ENCODE measurements around the gene NDST1.

GRCh38 chr5:150529555-150529954 lies 21.6 kb downstream of the NDST1 start:
- TF ChIP-seq CTCF (IDR thresholded peaks at IDR 0.05 in 2 of 3, conservative IDR thresholded peaks at IDR 0.05 in 1 of 3; ENCODE audit: control insufficient read depth in 2 of 3, extremely low read depth in 1 of 3, insufficient read depth in 1 of 3, low read depth in 3 of 3, low read length in 3 of 3) (no peak), ZBED1 (IDR thresholded peaks at IDR 0.05; ENCODE audit: borderline replicate concordance) (no peak), EZH2 (IDR thresholded peaks at IDR 0.05; ENCODE audit: borderline replicate concordance, control insufficient read depth, low read depth, low read length) (no peak), TBL1XR1 (IDR thresholded peaks at IDR 0.05; ENCODE audit: low read depth, low read length) (no peak), CHD2 (IDR thresholded peaks at IDR 0.05; ENCODE audit: borderline replicate concordance, low read depth, low read length) (no peak), ZSCAN29 (IDR thresholded peaks at IDR 0.05) (no peak), MYC (IDR thresholded peaks at IDR 0.05; ENCODE audit: insufficient read depth, insufficient read length, insufficient replicate concordance, low read length, severe bottlenecking) (no peak), RAD21 (IDR thresholded peaks at IDR 0.05; ENCODE audit: insufficient read depth, low read depth, low read length) (no peak), HDAC6 (IDR thresholded peaks at IDR 0.05; ENCODE audit: unreplicated experiment) (no peak)

Data from GM12878 (cell line).